Activated naive CD4-positive, alpha-beta T cell (primary cell): Measurements from ENCODE around the gene NECAB3.

Experiments
- DNase-seq, 4 experiments: peaks; one replicate each; lab custom pipeline; 2025; lab: John Stamatoyannopoulos, UW

Gene NECAB3

DNA sequence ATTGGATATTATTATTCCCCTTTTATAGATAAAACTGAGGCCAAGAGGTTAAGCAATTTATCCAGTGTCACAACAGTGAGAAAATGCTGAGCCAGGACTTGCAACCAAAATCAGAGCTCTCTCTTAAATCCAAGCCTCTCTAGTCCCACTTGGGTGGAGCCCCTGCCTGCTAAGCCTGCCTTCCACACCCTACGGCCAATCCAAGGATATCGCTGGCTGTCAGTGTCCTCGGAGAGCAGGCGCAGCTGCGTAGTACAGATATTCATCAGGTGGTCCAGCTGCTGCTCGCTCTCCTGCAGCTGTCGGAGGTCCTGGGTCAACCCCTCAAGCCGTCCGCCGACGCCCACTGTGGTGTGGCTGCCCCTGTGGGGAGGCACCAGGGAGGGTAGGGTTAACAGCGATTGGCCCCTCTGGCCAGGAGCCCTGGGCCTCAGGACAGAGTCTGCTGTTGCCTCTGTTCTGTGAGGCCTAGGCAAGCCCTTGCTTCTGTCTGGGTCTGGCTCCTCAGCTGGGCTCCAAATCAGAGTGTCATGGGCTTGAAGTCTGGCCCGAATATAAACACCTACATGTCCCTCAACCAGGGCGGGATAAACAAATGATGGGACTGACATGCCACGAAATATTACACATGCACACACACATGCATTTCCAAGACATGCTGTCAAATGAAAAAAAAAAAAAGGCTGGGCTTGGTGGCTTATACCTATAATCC is 3.9 kb upstream of the NECAB3 start:
- no peak for DNase-seq

DNA sequence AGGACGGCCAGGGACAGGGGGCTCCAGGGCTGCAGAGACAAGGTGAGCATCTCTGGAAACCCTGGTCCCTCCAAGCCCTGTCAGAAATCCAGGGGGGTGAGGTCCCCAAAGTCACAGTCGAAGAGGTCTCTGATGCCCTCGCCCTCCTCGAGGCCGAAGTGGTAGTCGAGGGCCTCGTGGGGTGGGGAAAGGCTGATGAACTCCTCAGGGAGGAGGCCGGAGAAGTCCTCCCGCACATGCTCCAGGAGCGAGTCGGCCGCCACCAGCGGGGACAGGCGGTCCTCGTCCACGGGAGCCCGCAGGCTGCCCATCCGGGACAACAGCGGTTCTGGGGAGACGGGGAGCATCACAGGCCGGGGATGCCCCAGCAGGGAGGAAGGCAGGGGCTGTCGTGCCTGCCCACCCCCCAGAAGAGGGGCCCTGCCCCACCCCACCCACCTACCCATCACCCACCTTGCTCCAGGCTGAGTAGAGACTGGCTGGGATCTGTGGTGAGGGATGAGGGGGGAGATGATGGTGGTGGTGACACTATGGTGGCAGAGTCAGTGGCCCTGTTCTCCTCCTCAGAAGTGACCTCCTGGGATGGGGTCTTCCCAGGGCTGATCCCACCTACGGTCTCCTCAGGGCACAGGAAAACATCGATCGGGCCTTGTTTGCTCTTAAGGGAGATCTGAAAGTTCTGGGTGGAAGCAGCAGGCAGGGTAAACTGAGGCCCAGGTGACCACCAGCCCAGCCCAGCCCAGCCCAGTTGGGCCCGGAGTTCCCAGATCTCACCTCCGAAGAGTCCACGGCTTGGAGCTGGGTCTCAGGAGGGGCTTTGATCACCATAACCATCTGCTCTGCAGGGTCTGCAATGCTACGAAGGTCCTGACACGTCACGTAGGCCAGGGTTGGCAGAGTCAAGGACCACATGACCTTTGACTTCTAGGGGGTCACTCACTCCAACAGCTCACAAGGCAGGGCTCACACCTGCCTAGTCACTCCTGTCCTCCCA is 2.7 kb upstream of the NECAB3 start:
- DNase-seq, result no peak

DNA sequence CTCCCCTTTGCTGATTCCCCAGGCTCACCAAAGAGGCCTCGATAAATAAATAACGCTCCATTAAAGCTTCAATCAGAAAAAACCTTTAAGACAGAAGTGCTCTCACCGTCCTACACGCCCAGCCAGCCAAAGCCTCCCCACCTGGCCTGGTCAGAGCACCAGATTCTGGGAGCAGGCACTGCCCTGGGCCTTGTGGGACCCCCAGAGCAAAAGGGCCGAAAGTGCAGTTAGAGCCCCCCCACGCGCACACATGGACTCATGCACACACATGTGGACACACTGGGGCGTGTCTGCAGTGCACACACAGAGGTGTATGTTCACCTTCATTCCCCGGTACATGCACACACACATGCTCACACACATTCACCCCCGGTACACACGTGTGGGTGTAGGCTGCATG is 1.9 kb upstream of the NECAB3 start:
- no peak for DNase-seq

DNA sequence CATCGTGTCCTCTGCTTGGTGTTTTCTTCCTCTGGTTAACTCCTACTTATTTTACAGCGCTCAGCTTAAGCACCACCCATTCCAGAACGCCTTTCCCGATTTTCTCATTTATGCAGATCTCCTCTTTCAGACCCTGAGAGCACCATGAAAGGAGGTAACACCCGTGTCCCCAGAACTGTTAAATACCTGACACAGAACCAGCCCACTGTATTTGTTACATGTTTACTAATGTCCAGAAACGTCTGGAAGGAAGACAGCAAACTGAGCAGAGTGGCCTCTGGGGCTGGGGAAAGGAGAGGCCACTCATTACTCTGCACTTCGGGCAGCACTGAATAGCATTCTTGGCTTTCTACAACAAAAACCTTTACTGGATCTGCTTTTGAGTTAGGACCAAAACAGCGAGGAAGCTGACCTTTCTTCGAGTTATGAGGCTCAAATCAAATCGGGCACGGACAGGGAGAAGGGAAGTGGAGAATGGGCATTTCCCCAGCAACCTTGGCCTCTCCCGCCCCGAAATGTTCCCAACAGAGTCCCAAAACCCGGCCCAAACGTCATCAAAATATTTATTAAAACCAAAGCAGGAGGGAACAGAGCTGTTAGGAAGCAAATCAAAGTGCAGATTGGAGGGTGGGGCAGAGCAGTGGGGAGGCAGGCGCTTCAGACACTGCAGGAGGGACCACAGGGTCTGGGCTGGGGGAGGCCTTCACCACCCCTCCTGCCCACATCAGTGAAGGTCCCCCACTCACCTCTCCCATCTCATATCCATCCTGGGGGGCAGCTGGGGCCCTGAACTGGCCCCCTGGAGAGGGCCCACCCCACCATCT is 1.1 kb upstream of the NECAB3 start:
- no peak for DNase-seq

DNA sequence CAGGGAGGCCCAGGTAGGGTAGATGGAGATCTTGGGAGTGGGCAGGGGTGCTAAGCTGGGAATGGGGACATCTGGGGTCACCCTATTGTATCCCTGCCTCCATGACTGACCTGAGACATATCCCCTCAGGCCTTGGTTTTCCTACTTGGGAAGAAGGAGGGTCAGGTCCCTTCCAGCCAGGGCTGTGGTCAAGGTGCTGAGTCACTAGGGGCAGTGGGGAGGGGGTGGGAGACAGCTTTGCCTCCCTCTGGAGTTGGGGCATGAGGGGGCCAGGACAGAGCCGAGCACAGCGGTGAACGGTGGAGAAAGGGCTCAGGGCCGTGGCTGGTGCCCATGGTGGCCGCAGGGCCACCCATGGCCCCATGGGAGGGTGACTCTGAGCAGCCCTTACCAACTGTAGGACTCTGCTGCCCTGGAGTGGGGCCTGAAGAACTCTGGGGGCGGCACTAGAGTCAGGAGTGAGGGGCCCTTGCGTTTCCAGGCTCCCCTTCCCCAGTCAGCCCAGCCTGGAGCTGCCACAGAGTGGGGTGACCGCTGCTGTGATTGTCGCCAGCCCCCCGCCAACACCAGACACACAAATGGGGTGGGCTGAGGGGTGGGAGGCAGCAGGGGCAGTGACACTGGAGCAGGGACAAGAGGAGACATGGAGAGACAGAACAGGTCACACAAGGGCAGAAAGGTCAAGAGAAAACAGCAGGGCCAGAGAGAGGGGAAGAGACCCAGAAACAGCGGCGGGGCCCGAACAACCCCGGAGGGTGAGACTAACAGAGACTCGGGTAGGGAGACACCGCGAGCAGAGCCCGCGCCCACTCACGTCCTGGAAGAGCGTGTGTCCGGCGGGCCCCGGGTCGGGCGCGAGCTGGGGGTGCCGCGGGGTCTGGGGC is 576 bp downstream of the NECAB3 start:
- no peak for DNase-seq

DNA sequence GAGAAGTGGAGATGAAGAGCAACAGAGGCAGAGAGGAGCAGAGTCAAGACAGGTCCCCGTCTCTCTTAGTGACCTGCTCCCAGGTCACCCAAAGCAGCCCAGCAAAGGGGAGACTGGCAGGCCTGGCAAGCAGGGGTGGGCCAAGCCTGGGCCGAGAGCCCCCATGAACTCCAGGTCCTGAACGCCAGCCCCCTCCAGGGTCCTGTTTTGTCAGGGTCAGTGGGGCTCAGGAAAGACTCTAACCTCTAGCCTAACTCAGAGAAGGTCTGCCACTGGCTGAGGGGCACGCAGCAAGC is 1.2 kb downstream of the NECAB3 start:
- no peak for DNase-seq

DNA sequence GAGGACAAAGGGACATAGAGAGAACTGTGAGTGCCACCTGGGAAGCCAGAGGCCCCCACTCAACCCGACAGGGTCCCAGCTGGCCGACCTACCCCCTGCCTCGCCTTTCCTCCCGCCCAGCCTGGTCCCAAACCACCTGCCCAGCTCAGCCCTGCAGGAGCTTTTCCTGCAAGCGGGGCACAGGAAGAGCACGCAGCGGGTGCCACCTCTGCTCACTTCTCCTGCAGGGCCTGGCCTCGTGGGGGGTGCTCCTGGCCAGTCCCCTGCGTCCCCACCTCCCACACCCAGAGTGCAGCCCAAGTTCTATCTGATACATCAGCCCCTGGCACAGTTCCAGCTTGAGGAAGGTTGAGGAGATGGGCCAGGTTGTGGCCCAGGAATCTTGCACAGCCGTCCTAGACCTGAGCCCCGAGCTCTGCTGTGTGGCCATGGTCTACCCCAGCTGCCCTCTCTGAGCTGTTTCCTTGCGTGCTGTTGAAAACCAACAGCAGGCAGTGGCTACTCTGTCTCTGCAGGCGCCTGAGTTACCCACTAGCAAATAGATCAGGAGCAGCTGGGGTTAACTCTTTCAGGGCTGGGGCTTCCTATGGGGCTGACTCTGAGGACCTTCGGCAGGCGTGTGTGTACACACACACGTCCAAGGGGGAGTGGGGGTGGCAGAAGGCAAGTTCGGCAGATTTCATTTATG is 1.7 kb downstream of the NECAB3 start:
- DNase-seq, result no peak

DNA sequence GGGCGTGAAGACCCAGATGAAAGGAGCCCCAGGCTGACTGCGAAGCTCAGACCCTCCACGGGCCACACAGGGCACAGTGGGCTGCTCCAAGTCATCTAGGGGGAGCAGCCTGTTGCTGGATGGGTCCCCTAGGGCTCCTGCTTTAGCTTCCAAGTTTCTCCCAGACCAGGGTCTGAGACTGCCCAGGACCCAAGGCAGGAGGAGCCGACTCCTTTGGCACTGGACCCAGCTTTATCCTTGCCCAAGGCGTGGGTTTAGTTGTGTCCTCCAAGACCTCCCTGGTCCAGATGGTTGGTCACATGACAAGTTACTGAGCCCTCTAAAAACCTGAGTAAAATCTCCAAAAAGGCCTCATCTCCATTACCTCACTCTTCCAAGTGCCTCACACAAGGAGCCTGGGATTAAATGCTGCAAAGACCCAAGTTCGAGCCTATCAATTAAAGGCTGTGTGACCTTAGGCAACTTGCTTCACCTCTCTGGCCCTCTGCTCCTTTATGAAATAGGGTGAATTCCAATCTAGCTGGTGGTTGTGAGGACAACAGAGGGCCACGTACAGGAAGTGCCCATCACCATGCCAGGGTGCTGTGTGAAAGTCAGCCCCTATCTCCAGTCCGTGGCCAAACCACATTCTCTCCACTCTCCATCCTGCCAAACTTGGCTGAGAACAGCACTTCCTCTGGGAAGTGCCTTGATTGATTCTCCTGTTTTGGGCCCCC is 2.5 kb downstream of the NECAB3 start:
- DNase-seq, result no peak

DNA sequence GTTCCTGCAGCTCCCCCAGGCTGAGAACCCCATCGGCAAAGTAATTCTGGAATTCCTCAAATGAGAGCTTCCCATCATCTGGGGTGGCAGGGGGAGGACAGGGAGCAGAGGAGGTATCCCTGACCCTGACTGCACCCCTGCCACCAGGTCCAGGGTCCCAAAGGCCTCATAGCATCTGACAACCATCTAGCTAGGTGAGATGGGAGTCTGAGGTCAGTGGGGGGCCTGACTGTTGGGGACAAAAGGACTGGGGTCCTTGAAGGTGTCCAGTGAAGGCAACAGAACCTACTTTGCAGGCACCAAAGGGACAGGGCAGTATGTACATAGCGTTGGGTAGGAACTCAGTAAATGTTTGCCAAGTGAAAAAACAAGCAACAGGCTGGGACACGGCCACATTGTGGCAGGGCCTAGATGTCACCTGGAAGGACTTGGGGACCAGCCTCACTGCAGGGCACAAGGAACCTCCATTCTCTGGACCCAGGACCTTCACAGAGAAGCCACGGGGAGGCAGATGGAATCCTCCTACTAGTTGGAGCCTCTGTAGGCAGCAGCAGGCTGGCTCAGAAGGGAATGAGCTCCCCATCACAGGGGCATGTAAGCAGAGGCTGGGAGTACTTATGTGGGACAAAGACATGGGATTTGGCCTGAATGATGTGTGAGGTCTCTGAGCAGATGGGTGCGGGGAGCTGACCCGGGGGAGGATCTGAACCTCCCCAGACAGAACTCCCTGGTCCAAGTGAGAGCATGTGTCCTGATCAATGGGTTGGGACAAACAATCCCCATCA is 3.3 kb downstream of the NECAB3 start:
- no peak for DNase-seq

DNA sequence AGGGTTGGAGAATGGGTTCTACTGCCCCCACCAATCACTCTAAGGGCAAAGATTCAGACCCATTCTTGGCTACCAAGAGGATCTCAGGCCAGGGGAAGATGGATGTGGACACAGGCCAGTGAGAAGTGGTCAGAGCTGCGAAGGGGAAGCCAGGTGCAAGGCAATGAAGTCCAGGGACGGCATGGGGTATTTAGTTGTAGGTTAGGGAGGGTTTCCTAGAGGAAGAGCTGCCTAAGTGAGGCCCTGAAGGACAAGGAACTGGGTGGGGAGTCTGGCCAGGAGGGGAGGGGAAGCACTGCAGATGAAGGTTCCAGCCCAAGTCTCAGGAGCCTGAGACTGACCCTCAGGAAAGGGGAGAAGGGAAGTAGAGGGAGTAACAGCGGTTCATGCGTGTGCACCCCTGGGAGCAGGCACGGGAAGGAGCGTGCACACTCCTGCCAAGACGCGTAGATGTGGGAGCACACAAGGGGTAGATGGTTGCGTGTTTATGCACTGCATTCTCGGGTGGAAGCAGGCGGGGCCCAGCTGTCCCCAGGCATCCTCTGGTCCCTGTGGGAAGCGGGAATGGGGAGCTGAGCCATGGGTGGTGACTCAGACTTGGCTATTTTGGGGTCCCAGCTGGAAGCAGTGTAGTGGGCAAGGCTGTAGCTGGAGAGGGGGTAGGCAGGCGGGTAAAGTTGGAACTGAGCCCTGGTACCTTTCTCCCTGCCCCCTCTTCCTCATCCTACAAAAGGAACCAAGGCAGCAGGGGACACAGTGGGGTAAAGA is 4.2 kb downstream of the NECAB3 start:
- no peak for DNase-seq

DNA sequence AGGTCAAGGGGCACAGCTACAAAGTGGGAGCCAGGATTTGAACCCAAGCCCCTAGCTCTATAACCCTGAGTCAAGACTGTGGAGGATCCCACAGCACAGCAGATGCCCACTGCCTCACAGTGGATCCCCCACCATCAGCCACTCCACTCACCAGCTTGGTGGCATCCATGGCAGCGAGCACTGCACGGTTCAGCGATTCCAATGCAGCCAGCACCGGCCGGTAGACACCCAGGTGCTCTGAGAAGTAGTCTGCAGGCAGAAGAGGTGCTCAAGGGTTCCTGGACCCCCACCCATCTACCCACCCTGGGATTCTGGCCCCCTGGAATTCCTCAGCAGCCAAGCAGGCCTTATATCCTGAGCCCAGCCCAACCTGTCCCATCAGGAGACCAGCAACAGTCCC is 5.0 kb downstream of the NECAB3 start:
- no peak for DNase-seq

DNA sequence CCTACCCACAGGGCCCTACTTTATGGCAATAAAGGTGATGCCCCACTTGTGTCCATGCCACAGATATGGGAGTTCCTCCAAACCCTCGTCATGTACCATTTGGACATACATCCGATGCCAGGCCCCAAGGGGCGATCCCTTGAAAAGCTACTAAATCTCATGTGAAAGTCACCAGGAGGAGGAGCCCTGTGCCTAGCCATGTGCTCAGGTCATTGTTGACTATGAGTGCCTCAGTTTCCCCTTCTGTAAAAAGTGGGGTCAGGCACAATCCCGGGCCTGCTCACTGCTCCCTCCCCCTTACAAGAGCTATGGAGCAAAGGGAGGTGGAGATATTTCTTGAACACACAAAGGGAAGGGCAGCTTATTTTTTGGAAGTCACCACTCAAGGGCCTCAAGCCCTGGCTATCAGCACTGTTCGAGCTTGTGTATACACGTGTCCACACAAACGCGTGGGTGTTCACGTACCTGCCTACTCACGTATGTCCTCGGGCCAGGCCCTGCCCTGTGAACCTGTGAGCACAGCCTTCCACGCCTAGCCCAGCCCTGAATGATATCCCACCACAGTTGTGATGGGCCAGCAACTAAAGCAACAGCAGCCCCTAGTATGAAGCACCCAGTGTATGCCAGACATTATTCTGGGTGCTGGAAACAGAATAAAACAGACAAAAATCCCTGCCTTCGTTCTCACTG is 5.6 kb downstream of the NECAB3 start:
- DNase-seq, result no peak

DNA sequence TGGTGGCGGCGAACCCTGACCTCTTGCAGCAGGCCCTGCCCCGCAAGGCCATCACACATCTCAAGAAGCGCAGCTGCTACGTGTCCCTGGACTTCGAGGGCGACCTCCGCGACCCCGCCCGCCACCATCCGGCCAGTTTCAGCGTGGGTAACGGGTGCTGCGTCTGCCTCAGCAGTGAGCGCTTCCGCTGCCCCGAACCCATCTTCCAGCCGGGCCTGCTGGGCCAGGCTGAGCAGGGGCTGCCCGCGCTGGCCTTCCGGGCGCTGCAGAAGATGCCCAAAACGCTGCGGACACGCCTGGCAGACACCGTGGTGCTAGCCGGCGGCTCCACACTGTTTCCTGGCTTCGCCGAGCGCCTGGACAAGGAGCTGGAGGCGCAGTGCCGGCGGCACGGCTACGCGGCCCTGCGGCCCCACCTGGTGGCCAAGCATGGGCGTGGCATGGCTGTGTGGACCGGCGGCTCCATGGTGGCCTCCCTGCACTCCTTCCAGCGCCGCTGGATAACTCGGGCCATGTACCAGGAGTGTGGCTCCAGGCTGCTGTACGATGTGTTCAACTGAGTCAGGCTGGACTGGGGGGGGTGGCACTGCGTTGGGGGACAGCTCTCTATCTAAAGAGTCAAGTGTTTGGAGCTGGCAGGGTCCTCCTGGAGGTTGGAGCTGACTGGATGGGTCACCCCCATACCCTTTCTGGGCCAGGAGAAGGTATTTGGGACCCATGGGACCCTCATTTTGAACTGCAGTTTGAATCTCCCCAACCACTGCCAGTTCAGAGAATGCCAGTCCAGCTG is 6.4 kb downstream of the NECAB3 start:
- DNase-seq, result peak; percentile 32 to 73 (median 50)

DNA sequence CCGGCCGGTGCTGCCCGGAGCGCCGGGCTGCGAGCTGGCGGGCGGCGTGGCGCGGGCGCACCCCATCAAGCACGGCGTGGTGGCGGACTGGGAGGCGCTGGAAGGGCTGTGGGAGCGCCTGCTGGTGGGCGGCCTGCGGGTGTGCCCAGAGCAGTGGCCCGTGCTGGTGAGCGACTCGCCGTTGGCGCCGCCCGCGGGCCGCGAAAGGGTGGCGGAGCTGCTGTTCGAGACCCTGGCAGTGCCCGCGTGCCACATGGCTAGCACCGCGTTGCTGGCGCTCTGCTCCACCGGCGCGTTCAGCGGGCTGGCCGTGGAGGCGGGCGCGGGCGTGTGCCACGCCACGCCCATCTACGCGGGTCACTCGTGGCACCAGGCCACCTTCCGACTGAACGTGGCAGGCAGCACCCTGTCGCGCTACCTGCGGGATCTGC is 7.0 kb downstream of the NECAB3 start:
- peak in 2 of 4 experiments; percentile 29 to 39 for DNase-seq

DNA sequence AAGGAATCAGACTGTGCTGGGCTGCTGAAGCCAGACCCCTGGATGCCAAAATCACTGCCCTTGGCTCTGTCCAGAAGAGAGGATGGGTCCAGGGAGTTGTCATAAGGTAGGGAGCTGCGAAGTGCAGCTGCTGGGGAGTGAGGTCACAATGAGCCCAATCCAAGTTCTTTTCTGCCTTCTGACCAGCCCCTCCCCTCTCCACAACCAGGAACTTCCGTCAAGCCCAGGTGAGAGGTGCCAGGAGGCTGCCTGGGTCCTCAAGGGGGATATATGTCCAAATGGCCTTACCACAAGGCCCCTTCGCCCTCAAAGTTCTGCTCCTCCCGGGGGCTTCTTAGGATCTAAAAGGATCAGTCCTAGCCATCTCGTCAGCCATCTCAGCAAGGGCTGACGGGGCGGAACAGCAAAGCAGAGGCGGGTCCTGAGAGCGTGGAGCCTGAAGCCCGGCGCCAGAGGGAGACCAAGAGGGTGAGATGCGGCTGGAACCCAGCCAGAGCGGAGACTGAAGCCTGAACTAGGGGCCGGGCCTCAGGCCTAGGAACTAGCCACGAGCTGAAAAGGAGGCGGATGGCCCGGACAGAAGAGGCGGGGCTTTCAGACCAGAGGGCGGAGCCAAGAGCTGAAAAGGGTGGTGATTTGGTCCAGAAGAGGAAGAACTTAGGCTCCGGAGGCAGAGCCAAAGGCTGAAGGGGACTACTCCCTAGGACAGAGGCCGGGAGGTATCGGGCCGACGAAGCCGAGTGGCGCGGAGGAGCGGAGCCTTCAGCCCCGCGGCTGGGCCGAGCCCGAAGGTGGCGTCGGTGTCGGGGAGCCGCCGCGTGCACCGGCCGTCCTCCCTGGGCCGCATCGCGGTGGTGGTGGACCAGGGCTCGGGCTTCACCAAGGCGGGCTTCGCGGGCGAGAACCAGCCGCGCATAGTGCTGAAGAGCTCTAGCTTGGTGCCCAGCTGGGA is 7.7 kb downstream of the NECAB3 start, which contains the start of gene ACTL10:
TSS of gene ACTL10 (plus strand) at position 651 of the 952 bp plus-strand sequence. CDS start 555 bp downstream, outside the sequence.
- DNase-seq, result peak; percentile 29 to 65 (median 40)

DNA sequence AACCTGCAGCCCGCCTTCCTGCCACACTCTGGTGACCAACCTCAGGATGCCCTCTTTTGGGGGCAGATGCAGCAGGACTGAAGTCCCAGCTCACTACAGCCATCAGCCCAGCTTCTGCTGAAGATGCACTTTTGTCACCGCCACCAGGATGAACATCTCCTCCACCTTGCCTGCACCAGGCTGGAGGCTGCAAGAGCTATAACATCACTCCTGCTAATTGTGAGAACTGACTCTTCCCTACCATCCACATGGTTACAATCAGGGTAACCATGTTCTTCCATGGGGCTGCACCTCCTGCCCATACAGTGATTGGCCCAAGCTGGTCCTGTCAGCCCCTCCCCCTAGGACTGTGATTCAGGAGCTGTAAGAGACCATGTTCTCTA is 9.5 kb downstream of the NECAB3 start:
- no peak for DNase-seq
